Spinal cord (tissue), 10 donors: ENCODE measurements around the gene NFILZ. TPM values are rescaled to one million over a fixed set of nuclear protein-coding genes. Genes with fewer than 3 reads are reported as not detected.
"Not testable (repeated sequence)": the region's sequence is repeated elsewhere in the genome, so short reads cannot be mapped to it uniquely, and the experiment has no call there.

ENCODE experiments used
- DNase-seq, 6 donors: peaks; one replicate each; pipeline versions ENCODE4 v3.0.0 to v3.0.0-alpha.2; 2013 to 2015; ENCODE audit warnings: low spot score in 6 of 6, low read depth in 4 of 6
- H3K27ac ChIP-seq: one replicate; pipeline ENCODE4 v1.5.1; 2013; ENCODE audit warnings: low read depth, low read length, control low read depth
- H3K27me3 ChIP-seq: one replicate; pipeline ENCODE4 v1.6.1; 2013; ENCODE audit warnings: low read length; ENCODE audit not compliant: control insufficient read depth, insufficient read depth
- H3K36me3 ChIP-seq: one replicate; pipeline ENCODE4 v1.6.1; 2013; ENCODE audit warnings: low read length; ENCODE audit not compliant: control insufficient read depth, insufficient read depth
- H3K4me1 ChIP-seq: one replicate; pipeline ENCODE4 v1.6.1; 2013; ENCODE audit warnings: low read length; ENCODE audit not compliant: control insufficient read depth, insufficient read depth
- H3K4me3 ChIP-seq: one replicate; pipeline ENCODE4 v1.5.1; 2013; ENCODE audit warnings: low read depth, low read length, control low read depth
- H3K9me3 ChIP-seq: one replicate; pipeline ENCODE4 v1.6.1; 2013; ENCODE audit warnings: low read length; ENCODE audit not compliant: control insufficient read depth, insufficient read depth
- WGBS: methylation state at CpG from one replicate; pipeline ENCODE4 v1.1.5; 2013; ENCODE audit warnings: missing lambda C conversion rate; ENCODE audit not compliant: insufficient coverage; 5-methylcytosine and 5-hydroxymethylcytosine counted together
- polyA plus RNA-seq, 2 donors: library from polyadenylated mRNA; unstranded; fragments of 120-200 nt; gene quantifications; one replicate each; pipeline ENCODE4 v1.2.1, GENCODE V29; 2013; ENCODE audit not compliant: insufficient read length in 2 of 2
- total RNA-seq, 2 donors: library from RNA; depleted of rRNA in 1 of 2; stranded (reverse); fragments of 120-200 nt in 1 of 2; fragments of >200 nt in 1 of 2; gene quantifications; one replicate each; pipeline versions ENCODE4 v1.2.3 to v1.2.4, GENCODE V29; 2013 to 2014
- donor health status: healthy.

Gene NFILZ
- total and polyA plus RNA-seq, 4 donors = not detected

GRCh38 chr19:8610936-8611300 lies 19.5 kb upstream of the NFILZ start:
- Histone ChIP-seq H3K36me3 (peaks cover 10% of the 10 kb centered on the region), H3K27me3 (no peaks in the 10 kb centered on the region), H3K27ac (no peak overlapping the region), H3K9me3 (no peaks in the 10 kb centered on the region), H3K4me1 (peaks cover 21% of the 10 kb centered on the region), H3K4me3 (no peak overlapping the region)
- 0% methylated on average over 3 of the region's 9 CpGs for WGBS
- DNase-seq = no peak

GRCh38 chr19:8611391-8611876 lies 19.0 kb upstream of the NFILZ start:
- peaks cover 21% of the 10 kb centered on the region for H3K4me1 ChIP-seq
- DNase-seq = peak in 2 of 6 donors; percentile 25 to 44
- WGBS = 29% methylated on average over 18 of the region's 18 CpGs
- H3K27ac ChIP-seq = no peak overlapping the region
- H3K4me3 ChIP-seq = no peak overlapping the region
- H3K36me3 ChIP-seq = peaks cover 10% of the 10 kb centered on the region
- no peaks in the 10 kb centered on the region for H3K27me3 ChIP-seq
- no peaks in the 10 kb centered on the region for H3K9me3 ChIP-seq

GRCh38 chr19:8611877-8612806 lies 18.3 kb upstream of the NFILZ start:
- no peaks in the 10 kb centered on the region for H3K9me3 ChIP-seq
- peak in 2 of 6 donors; percentile 11 to 69 for DNase-seq
- H3K4me3 ChIP-seq = no peak overlapping the region
- no peaks in the 10 kb centered on the region for H3K27me3 ChIP-seq
- H3K4me1 ChIP-seq = peaks cover 21% of the 10 kb centered on the region
- H3K36me3 ChIP-seq = peaks cover 9% of the 10 kb centered on the region
- WGBS = 38% methylated on average over 9 of the region's 12 CpGs
- H3K27ac ChIP-seq = peak overlapping the region; percentile 4

- no peak overlapping the region for H3K27ac ChIP-seq
- 46% methylated on average over 2 of the region's 5 CpGs for WGBS
- H3K9me3 ChIP-seq = no peaks in the 10 kb centered on the region
- H3K36me3 ChIP-seq = peaks cover 5% of the 10 kb centered on the region
- DNase-seq = no peak
- no peaks in the 10 kb centered on the region for H3K27me3 ChIP-seq
- H3K4me3 ChIP-seq = no peak overlapping the region
- H3K4me1 ChIP-seq = peaks cover 21% of the 10 kb centered on the region
Measured at GRCh38 chr19:8612807-8613171, 17.6 kb upstream of the NFILZ start.

- H3K9me3 ChIP-seq = no peaks in the 10 kb centered on the region
- 100% methylated on average over 1 of the region's 2 CpGs for WGBS
Measured at GRCh38 chr19:8614455-8614854, 16.0 kb upstream of the NFILZ start.

GRCh38 chr19:8615024-8615423 lies 15.4 kb upstream of the NFILZ start:
- H3K27ac ChIP-seq = no peak overlapping the region
- DNase-seq = no peak
- peaks cover 10% of the 10 kb centered on the region for H3K4me1 ChIP-seq
- H3K4me3 ChIP-seq = no peak overlapping the region
- no peaks in the 10 kb centered on the region for H3K36me3 ChIP-seq
- 48% methylated on average over 5 of the region's 6 CpGs for WGBS
- H3K9me3 ChIP-seq = no peaks in the 10 kb centered on the region
- no peaks in the 10 kb centered on the region for H3K27me3 ChIP-seq

More at GRCh38 chr19:8614455-8614854, 16.0 kb upstream of the NFILZ start:
- H3K27me3 ChIP-seq = no peaks in the 10 kb centered on the region
- no peak overlapping the region for H3K27ac ChIP-seq
- H3K4me3 ChIP-seq = no peak overlapping the region
- H3K4me1 ChIP-seq = peaks cover 12% of the 10 kb centered on the region
- no peaks in the 10 kb centered on the region for H3K36me3 ChIP-seq
- no peak for DNase-seq

- DNase-seq = peak in 2 of 6 donors; percentile 59 to 69
- no peaks in the 10 kb centered on the region for H3K36me3 ChIP-seq
- H3K27me3 ChIP-seq = no peaks in the 10 kb centered on the region
- H3K4me3 ChIP-seq = no peak overlapping the region
- peaks cover 10% of the 10 kb centered on the region for H3K4me1 ChIP-seq
- H3K27ac ChIP-seq = no peak overlapping the region
- 40% methylated on average over 18 of the region's 23 CpGs for WGBS
- H3K9me3 ChIP-seq = no peaks in the 10 kb centered on the region
Measured at GRCh38 chr19:8615813-8616596, 14.4 kb upstream of the NFILZ start.

- WGBS = 80% methylated on average over 2 of the region's 6 CpGs
Measured at GRCh38 chr19:8616861-8617260, 13.6 kb upstream of the NFILZ start.

GRCh38 chr19:8617325-8617724 lies 13.1 kb upstream of the NFILZ start:
- not testable (repeated sequence) for H3K27ac ChIP-seq, H3K36me3 ChIP-seq, DNase-seq, H3K4me1 ChIP-seq, H3K27me3 ChIP-seq, H3K4me3 ChIP-seq, H3K9me3 ChIP-seq
- 64% methylated on average over 14 of the region's 15 CpGs for WGBS

More at GRCh38 chr19:8616861-8617260, 13.6 kb upstream of the NFILZ start:
- no peaks in the 10 kb centered on the region for H3K36me3 ChIP-seq
- no peaks in the 10 kb centered on the region for H3K9me3 ChIP-seq
- no peak for DNase-seq
- peaks cover 4% of the 10 kb centered on the region for H3K4me1 ChIP-seq
- H3K4me3 ChIP-seq = no peak overlapping the region
- no peak overlapping the region for H3K27ac ChIP-seq
- no peaks in the 10 kb centered on the region for H3K27me3 ChIP-seq
